SK-N-SH treated with all-trans-retinoic acid at 6 μM for 48 hours (cell line): ENCODE data around the gene COL9A3.

Experiments
- ATAC-seq: fragments of 200-7000 bp; cut with Tn5 transposase; 3 replicates; pipeline ENCODE4 v1.9.1; 2020; ENCODE audit warnings: mild to moderate bottlenecking, moderate library complexity
- ARNTL ChIP-seq: fragments of 450-650 bp; formaldehyde crosslinking; IDR thresholded peaks from 2 replicates; pipeline ENCODE4 v1.5.0; 2020; ENCODE audit warnings: low read depth, mild to moderate bottlenecking, moderate library complexity, borderline replicate concordance
- CREB5 ChIP-seq: fragments of 250-450 bp; sonication (Bioruptor Pico); IDR thresholded peaks from 2 replicates; pipeline ENCODE4 v1.5.1; 2020; ENCODE audit warnings: low read depth, mild to moderate bottlenecking, moderate library complexity
- CSDC2 ChIP-seq: fragments of 250-450 bp; sonication (Bioruptor Pico); IDR thresholded peaks from 2 replicates; pipeline ENCODE4 v1.5.0; 2020; ENCODE audit warnings: mild to moderate bottlenecking, moderate library complexity
- ESRRG ChIP-seq: fragments of 250-450 bp; sonication (Bioruptor Pico); IDR thresholded peaks from 2 replicates; pipeline ENCODE4 v1.6.1; 2021; ENCODE audit warnings: mild to moderate bottlenecking
- ISL1 ChIP-seq: fragments of 250-450 bp; sonication (Bioruptor Pico); IDR thresholded peaks from 2 replicates; pipeline ENCODE4 v2.1.2; 2022; ENCODE audit warnings: mild to moderate bottlenecking, moderate library complexity
- OSR1 ChIP-seq: fragments of 250-450 bp; sonication (Bioruptor Pico); IDR thresholded peaks from 2 replicates; pipeline ENCODE4 v1.8.0; 2022; ENCODE audit warnings: moderate library complexity, mild to moderate bottlenecking, inconsistent platforms
- POU6F1 ChIP-seq: fragments of 250-450 bp; sonication (Bioruptor Pico); IDR thresholded peaks from 2 replicates; pipeline ENCODE4 v1.8.0; 2021; ENCODE audit warnings: low read depth, mild to moderate bottlenecking, moderate library complexity, borderline replicate concordance
- PPARA ChIP-seq: fragments of 250-450 bp; sonication (Bioruptor Pico); IDR thresholded peaks from 2 replicates; pipeline ENCODE4 v1.5.0; 2020; ENCODE audit warnings: mild to moderate bottlenecking, borderline replicate concordance
- RARB ChIP-seq: fragments of 250-450 bp; sonication (Bioruptor Pico); IDR thresholded peaks from 2 replicates; pipeline ENCODE4 v1.8.0; 2021; ENCODE audit warnings: mild to moderate bottlenecking, moderate library complexity
- SNAI2 ChIP-seq: fragments of 250-450 bp; sonication (Bioruptor Pico); IDR thresholded peaks from 2 replicates; pipeline ENCODE4 v1.5.0; 2020; ENCODE audit warnings: mild to moderate bottlenecking, moderate library complexity
- TCF4 ChIP-seq: fragments of 250-450 bp; sonication (Bioruptor Pico); IDR thresholded peaks from 2 replicates; pipeline ENCODE4 v1.8.0; 2021; ENCODE audit warnings: mild to moderate bottlenecking, moderate library complexity, borderline replicate concordance
- TOX ChIP-seq: fragments of 250-450 bp; sonication (Bioruptor Pico); IDR thresholded peaks from 2 replicates; pipeline ENCODE4 v1.8.0; 2021; ENCODE audit warnings: mild to moderate bottlenecking, moderate library complexity, borderline replicate concordance
- ZFP3 ChIP-seq: fragments of 250-450 bp; sonication (Bioruptor Pico); IDR thresholded peaks from 2 replicates; pipeline ENCODE4 v1.5.0; 2020; ENCODE audit warnings: mild to moderate bottlenecking, moderate library complexity
- ZFP30 ChIP-seq: fragments of 450-650 bp; formaldehyde crosslinking; IDR thresholded peaks from 2 replicates; pipeline ENCODE4 v1.5.0; 2022; ENCODE audit warnings: mild to moderate bottlenecking, moderate library complexity
- ZNF565 ChIP-seq: fragments of 450-650 bp; formaldehyde crosslinking; conservative IDR thresholded peaks from 2 replicates; pipeline ENCODE4 v1.5.0; 2020; ENCODE audit warnings: low read depth, mild to moderate bottlenecking, moderate library complexity
- ZNF70 ChIP-seq: fragments of 450-650 bp; formaldehyde crosslinking; IDR thresholded peaks from 2 replicates; pipeline ENCODE4 v1.5.0; 2020; ENCODE audit warnings: mild to moderate bottlenecking, moderate library complexity
- ZNF8 ChIP-seq: fragments of 450-650 bp; formaldehyde crosslinking; IDR thresholded peaks from 2 replicates; pipeline ENCODE4 v1.5.0; 2020; ENCODE audit warnings: mild to moderate bottlenecking, moderate library complexity
- TF ChIP-seq, protein P1 (sequence below): fragments of 250-450 bp; sonication (Bioruptor Pico); IDR thresholded peaks from 2 replicates; pipeline ENCODE4 v1.8.0; 2020; ENCODE audit warnings: mild to moderate bottlenecking, moderate library complexity, borderline replicate concordance
- TF ChIP-seq, protein P2 (sequence below): fragments of 250-450 bp; sonication (Bioruptor Pico); IDR thresholded peaks from 2 replicates; pipeline ENCODE4 v1.5.1; 2021; ENCODE audit warnings: mild to moderate bottlenecking, moderate library complexity
- TF ChIP-seq, protein P3 (sequence below): fragments of 250-450 bp; sonication (Bioruptor Pico); IDR thresholded peaks from 2 replicates; pipeline ENCODE4 v1.5.0; 2020; ENCODE audit warnings: mild to moderate bottlenecking, moderate library complexity

COL9A3 gene

GRCh38 chr20:62881662-62882395, 65.0 kb downstream of the COL9A3 start:
- no peak for ATAC-seq
- TF ChIP-seq ZNF70 (CRISPR knock-in tag) (peak; percentile 43; the same call in 1 of the 2 replicates), RARB (CRISPR knock-in tag) (no peak), POU6F1 (no peak)

DNA sequence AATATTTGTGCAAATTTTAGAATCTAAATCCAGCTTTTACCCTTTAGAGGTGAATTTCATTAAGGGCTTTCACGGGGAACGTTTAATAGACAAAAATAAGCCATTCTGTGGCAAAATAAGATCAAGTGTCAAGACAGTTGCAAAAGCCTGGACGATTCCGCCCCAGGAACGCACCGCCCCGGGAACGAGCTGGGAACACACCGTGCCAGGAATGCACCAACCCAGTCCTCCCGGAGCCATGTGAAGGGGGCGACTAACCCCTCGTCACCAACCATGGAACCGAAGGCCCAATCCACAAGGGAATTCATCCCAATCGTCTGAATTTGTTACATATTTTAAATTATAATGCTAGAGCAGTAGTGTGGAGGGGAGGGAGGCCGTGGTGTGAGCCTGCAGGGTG, 65.6 kb downstream of the COL9A3 start:
- no peak for ATAC-seq
- TF ChIP-seq CSDC2 (CRISPR knock-in tag) (no peak), RARB (CRISPR knock-in tag) (no peak), ARNTL (CRISPR knock-in tag) (no peak), OSR1 (CRISPR knock-in tag) (no peak), ZFP30 (no peak), SNAI2 (CRISPR knock-in tag) (no peak), ESRRG (CRISPR knock-in tag) (no peak), ZNF8 (CRISPR knock-in tag) (no peak), TOX (no peak), ZNF565 (CRISPR knock-in tag) (no peak), POU6F1 (no peak), ZFP3 (CRISPR knock-in tag) (no peak), TCF4 (no peak), ISL1 (CRISPR knock-in tag) (no peak), PPARA (CRISPR knock-in tag) (no peak), CREB5 (no peak)
- TF ChIP-seq, protein P1, sequence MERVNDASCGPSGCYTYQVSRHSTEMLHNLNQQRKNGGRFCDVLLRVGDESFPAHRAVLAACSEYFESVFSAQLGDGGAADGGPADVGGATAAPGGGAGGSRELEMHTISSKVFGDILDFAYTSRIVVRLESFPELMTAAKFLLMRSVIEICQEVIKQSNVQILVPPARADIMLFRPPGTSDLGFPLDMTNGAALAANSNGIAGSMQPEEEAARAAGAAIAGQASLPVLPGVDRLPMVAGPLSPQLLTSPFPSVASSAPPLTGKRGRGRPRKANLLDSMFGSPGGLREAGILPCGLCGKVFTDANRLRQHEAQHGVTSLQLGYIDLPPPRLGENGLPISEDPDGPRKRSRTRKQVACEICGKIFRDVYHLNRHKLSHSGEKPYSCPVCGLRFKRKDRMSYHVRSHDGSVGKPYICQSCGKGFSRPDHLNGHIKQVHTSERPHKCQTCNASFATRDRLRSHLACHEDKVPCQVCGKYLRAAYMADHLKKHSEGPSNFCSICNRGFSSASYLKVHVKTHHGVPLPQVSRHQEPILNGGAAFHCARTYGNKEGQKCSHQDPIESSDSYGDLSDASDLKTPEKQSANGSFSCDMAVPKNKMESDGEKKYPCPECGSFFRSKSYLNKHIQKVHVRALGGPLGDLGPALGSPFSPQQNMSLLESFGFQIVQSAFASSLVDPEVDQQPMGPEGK (CRISPR knock-in tag), result no peak
- TF ChIP-seq, protein P2, sequence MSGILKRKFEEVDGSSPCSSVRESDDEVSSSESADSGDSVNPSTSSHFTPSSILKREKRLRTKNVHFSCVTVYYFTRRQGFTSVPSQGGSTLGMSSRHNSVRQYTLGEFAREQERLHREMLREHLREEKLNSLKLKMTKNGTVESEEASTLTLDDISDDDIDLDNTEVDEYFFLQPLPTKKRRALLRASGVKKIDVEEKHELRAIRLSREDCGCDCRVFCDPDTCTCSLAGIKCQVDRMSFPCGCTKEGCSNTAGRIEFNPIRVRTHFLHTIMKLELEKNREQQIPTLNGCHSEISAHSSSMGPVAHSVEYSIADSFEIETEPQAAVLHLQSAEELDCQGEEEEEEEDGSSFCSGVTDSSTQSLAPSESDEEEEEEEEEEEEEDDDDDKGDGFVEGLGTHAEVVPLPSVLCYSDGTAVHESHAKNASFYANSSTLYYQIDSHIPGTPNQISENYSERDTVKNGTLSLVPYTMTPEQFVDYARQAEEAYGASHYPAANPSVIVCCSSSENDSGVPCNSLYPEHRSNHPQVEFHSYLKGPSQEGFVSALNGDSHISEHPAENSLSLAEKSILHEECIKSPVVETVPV (CRISPR knock-in tag), result no peak
- TF ChIP-seq, protein P3, sequence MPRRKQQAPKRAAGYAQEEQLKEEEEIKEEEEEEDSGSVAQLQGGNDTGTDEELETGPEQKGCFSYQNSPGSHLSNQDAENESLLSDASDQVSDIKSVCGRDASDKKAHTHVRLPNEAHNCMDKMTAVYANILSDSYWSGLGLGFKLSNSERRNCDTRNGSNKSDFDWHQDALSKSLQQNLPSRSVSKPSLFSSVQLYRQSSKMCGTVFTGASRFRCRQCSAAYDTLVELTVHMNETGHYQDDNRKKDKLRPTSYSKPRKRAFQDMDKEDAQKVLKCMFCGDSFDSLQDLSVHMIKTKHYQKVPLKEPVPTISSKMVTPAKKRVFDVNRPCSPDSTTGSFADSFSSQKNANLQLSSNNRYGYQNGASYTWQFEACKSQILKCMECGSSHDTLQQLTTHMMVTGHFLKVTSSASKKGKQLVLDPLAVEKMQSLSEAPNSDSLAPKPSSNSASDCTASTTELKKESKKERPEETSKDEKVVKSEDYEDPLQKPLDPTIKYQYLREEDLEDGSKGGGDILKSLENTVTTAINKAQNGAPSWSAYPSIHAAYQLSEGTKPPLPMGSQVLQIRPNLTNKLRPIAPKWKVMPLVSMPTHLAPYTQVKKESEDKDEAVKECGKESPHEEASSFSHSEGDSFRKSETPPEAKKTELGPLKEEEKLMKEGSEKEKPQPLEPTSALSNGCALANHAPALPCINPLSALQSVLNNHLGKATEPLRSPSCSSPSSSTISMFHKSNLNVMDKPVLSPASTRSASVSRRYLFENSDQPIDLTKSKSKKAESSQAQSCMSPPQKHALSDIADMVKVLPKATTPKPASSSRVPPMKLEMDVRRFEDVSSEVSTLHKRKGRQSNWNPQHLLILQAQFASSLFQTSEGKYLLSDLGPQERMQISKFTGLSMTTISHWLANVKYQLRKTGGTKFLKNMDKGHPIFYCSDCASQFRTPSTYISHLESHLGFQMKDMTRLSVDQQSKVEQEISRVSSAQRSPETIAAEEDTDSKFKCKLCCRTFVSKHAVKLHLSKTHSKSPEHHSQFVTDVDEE (CRISPR knock-in tag), result no peak

DNA sequence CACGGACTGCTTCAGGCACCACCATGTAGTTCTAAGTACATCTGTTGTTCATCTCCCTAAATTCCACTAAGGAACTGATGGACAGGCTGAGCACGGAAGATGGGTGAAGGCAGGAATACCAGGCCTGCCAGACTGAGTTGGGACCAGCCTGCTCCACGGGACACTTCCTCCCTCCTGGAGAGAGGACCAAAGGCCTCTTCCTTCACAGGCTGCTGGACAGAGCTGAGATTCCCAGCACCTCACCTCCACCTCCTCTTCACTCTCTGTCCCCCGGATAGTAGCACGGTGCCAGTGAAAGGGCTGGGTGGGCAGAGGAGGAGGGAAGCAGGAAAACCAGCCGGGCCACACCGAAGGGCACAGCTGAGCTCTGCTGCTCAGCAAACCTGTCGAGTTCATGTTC, 67.7 kb downstream of the COL9A3 start:
- TF ChIP-seq, protein P3 (CRISPR knock-in tag), result no peak
- TF ChIP-seq ZFP30, result no peak
- TF ChIP-seq, all 23 proteins: peak for 0
- ATAC-seq, result no peak
